H54 (cell line): Measurements from ENCODE around the gene FOXO3.
"Not testable (repeated sequence)": the region's sequence is repeated elsewhere in the genome, so short reads cannot be mapped to it uniquely, and the experiment has no call there.

ENCODE experiments used
- DNase-seq: peaks from one replicate; pipeline ENCODE4 v3.0.0; 2011; ENCODE audit warnings: low spot score, mixed read lengths; ENCODE audit not compliant: insufficient read length
- FAIRE-seq: peaks from 3 replicates; lab custom pipeline; 2011; peaks lifted over from hg19 to GRCh38; lab: Jason Lieb, UNC
- POLR2A ChIP-seq: IDR thresholded peaks from 2 replicates; pipeline ENCODE4 v1.6.1; 2011; ENCODE audit warnings: low read depth, mild to moderate bottlenecking, low read length

FOXO3 gene

GRCh38 chr6:108651340-108652227 lies 90.9 kb downstream of the FOXO3 start:
- no peak for DNase-seq
- TF ChIP-seq POLR2A = no peak
- no peak for FAIRE-seq

DNA sequence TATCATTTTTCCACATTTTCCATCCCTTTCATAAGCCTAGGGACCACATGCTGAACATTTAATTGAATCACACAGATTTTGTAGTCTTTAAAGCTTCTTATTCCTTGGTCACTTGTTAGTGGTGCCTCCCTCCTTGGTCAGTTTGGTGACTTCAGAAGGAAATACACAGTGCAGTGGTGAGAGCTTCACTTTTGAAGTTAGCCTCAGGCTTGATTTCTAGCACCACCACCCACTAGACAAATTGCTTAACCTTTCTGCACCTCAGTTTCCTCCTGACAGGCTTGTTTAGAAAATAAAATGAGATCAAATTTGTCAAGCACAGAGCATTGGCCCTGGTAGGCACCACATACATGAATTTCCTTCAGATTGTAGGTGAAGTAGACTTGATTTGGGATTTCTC lies 91.7 kb downstream of the FOXO3 start:
- no peak for DNase-seq
- FAIRE-seq = no peak
- TF ChIP-seq POLR2A = no peak

DNA sequence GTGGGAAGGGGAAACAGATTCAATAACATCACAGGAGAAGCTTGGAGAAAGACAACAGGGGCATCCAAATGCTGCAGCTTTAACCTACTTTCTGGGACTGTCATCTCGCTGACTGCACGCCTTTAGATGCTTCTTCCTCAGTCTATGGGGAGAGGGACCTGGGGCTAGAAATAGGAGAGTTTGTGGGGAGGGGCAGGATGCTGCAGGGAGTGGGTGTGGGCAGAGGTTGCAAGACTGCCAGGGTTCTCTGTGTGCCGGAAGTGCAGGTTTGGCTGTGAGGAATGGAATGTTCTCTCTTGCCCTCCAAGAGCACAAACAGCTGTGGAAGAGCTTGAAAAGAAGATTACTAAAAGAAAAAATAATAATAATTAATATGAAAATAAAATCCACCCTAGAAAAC lies 93.2 kb downstream of the FOXO3 start:
- TF ChIP-seq POLR2A = no peak
- FAIRE-seq (no peak), DNase-seq (no peak)

GRCh38 chr6:108654465-108655106 lies 93.9 kb downstream of the FOXO3 start:
- TF ChIP-seq POLR2A = no peak
- no peak for FAIRE-seq
- DNase-seq = no peak

DNA sequence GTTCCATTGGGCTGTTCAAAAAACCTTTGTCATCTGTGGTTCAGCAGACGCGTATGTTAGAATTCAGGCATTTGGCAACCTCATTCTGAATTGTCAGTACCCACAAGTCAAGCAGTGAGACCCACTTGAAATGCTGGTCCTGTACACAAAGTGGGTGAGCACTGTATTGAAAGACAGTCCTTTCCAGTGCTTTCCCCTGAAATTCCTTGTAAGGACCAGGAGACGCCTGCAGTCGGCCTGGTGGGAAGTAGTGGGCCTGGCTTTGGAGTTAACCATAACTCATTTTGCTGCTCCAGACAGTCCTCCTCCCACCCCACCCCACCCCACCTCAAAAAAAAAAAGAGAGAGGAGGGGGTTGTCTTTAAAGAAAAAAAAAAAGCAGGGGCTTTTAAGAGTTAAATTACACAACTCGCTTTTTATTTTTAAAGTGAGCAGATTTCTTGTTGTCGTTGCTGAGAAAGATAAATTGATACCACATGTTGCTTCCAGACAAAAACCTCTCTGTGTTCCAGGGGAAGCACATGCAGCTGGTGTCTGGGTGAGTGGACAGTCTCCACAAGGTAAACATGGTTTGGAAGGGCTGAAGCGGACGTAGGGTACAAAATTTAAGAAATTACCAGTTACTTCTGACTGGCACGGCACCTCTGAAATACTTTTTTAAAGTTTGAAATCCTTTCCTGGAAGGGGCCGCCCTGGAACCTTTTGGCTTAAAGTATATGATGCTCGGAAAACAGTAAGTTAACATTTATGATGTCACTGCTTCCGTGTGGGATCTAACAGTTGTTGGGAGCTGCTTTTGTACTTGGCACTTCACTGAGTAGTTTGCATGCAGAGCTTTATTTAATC lies 95.3 kb downstream of the FOXO3 start:
- DNase-seq (no peak), FAIRE-seq (no peak)
- no peak for TF ChIP-seq POLR2A

DNA sequence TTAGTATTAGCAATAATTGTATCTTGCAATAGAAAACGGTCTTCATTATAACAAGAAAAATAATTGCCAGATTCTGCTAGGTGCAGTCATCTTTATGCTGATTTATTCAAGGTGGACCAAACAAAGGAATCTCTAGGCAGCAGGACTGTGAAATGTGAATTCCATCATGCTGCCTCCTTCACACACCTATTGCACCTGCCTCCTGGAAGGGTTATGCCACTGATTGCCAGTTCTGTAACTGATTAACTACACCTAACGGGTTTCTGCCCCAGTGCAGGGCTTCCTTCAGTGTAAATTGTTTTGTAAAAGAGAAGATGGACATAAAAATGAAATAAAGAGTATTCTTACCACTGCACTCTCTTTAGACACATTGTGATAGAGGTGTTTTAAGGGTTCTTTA lies 96.1 kb downstream of the FOXO3 start:
- no peak for FAIRE-seq
- TF ChIP-seq POLR2A = no peak
- DNase-seq = no peak

DNA sequence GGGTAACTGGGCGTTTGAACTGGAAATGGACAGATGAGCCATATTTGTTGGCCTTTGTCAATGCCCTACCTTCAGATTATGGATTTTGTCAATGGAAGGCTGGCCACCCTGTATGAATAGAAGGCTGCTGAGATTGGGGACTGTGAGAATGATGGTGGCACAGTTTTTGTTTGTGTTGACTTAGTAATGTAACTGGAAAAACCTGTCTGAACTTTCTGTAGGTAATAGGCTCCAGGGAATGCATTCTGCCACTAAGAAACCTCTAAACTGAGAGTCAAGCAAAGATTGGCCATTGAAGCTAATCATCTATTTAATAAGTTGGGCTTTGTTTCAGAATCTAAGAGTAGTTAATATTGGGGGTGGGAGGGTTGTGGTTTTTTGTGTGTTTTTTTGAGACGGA lies 97.5 kb downstream of the FOXO3 start:
- no peak for FAIRE-seq
- DNase-seq = no peak
- TF ChIP-seq POLR2A = no peak

DNA sequence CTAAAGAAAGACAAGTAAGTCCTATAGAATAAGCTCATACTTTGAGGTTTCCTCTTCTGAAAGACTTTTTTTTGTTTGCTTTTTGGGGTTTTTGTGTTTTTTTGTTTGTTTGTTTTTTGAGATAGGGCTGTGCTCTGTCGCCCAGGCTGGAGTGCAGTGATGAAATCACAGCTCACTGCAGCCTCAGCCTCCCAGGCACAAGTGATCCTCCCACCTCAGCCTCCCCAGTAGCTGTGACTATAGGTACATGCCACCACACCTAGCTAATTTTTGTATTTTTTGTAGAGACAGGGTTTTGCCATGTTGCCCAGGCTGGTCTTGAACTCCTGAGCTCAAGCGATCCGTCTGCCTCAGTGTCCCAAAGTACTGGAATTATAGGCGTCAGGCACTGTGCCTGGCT lies 98.1 kb downstream of the FOXO3 start:
- FAIRE-seq, DNase-seq: not testable (repeated sequence)

GRCh38 chr6:108660251-108660650 lies 99.5 kb downstream of the FOXO3 start:
- FAIRE-seq (no peak), DNase-seq (no peak)
- no peak for TF ChIP-seq POLR2A

DNA sequence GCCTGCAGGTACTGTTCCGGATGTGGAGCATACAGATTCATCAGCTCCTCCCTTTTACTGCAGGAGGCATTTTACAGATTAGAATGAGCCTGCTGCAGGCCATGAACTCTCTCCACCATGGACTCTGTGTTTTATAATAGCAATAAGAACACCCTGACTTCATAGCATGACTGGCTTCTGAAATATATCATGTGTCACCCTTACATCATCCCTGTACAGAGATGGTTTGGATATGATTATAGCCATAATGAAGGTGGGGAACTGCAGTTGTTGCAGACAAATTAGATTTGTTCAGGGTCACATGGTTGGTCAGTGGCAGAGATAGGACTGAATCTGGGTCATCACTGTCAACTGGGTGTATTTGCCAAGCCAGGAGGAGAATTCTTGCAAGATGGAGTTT lies 100.7 kb downstream of the FOXO3 start:
- peak; percentile 10 for DNase-seq
- no peak for TF ChIP-seq POLR2A
- FAIRE-seq = no peak

GRCh38 chr6:108661982-108662381 lies 101.3 kb downstream of the FOXO3 start:
- TF ChIP-seq POLR2A = no peak
- FAIRE-seq (no peak), DNase-seq (no peak)

DNA sequence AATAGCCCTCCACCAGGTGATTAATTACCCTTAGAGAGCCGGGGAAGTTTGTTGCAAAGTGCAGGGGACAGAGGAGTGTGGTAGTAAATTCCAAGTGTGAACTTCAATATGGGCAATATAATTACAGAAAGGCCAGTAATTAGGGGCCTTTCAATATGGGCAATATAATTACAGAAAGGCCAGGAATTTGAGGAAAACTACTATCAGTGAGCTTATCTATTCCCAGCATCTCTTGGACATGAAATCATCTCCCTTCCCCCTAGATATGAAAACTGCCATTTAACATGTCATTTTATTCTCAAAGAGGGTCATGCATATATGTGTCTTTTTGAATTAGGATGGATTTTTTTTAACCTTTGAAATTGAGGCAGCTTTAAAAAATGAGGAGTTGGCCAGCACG lies 102.0 kb downstream of the FOXO3 start:
- no peak for DNase-seq
- FAIRE-seq = no peak
- no peak for TF ChIP-seq POLR2A

DNA sequence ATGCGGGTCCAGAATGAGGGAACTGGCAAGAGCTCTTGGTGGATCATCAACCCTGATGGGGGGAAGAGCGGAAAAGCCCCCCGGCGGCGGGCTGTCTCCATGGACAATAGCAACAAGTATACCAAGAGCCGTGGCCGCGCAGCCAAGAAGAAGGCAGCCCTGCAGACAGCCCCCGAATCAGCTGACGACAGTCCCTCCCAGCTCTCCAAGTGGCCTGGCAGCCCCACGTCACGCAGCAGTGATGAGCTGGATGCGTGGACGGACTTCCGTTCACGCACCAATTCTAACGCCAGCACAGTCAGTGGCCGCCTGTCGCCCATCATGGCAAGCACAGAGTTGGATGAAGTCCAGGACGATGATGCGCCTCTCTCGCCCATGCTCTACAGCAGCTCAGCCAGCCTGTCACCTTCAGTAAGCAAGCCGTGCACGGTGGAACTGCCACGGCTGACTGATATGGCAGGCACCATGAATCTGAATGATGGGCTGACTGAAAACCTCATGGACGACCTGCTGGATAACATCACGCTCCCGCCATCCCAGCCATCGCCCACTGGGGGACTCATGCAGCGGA lies 102.9 kb downstream of the FOXO3 start:
- not testable (repeated sequence) for DNase-seq, FAIRE-seq
